NT2/D1 (cell line): ENCODE results near the gene TMEM9B.

Source experiments
- SUZ12 ChIP-seq: IDR thresholded peaks from 2 replicates; pipeline ENCODE4 v1.6.1; 2011; ENCODE audit not compliant: insufficient read length, insufficient read depth; ENCODE audit errors: extremely low read depth
- ZNF274 ChIP-seq: IDR thresholded peaks from 2 replicates; pipeline ENCODE4 v1.6.1; 2011; ENCODE audit warnings: mild to moderate bottlenecking, low read depth, low read length

- no peak for TF ChIP-seq SUZ12
- TF ChIP-seq ZNF274: no peak
Measured at GRCh38 chr11:9013373-9013772, 49.1 kb upstream of the TMEM9B start.
